CD14-positive monocyte (primary cell): ENCODE data around the gene HTR2C. TPM values are rescaled to one million over a fixed set of nuclear protein-coding genes. Genes with fewer than 3 reads are reported as not detected.

Experiments used
- DNase-seq, 3 donors: peaks; one replicate each; pipeline ENCODE4 v3.0.0-alpha.2; 2011 to 2022
- H2AFZ ChIP-seq: 2 replicates; pipeline ENCODE4 v1.6.0; 2012; ENCODE audit warnings: mild to moderate bottlenecking, low read depth, low read length, inconsistent platforms; ENCODE audit not compliant: insufficient read depth, poor library complexity, severe bottlenecking
- H3K27ac ChIP-seq, 2 donors: 1 replicate in 1 of 2; 2 replicates in 1 of 2; pipeline ENCODE4 v1.5.1; 2012 to 2013; ENCODE audit warnings: low read length in 2 of 2, control low read depth in 1 of 2, inconsistent platforms in 1 of 2, low read depth in 1 of 2, mild to moderate bottlenecking in 1 of 2
- H3K27me3 ChIP-seq, 2 donors: one replicate each; pipeline versions ENCODE4 v1.6.0 to v1.6.1; 2011 to 2013; ENCODE audit warnings: low read length in 2 of 2; ENCODE audit not compliant: control insufficient read depth in 2 of 2, insufficient read depth in 2 of 2
- H3K36me3 ChIP-seq, 2 donors: replicated peaks in 1 of 2; 1 replicate in 1 of 2; 2 replicates in 1 of 2; pipeline versions ENCODE4 v1.5.1 to v1.6.1; 2012 to 2013; ENCODE audit warnings: low read length in 2 of 2, control low read depth in 1 of 2, inconsistent platforms in 1 of 2, mild to moderate bottlenecking in 1 of 2; ENCODE audit not compliant: insufficient read depth in 2 of 2, control insufficient read depth in 1 of 2
- H3K4me1 ChIP-seq, 2 donors: 1 replicate in 1 of 2; 2 replicates in 1 of 2; pipeline versions ENCODE4 v1.5.1 to v1.6.1; 2012 to 2013; ENCODE audit warnings: low read length in 2 of 2, control low read depth in 1 of 2, inconsistent platforms in 1 of 2, mild to moderate bottlenecking in 1 of 2, moderate library complexity in 1 of 2; ENCODE audit not compliant: insufficient read depth in 2 of 2, control insufficient read depth in 1 of 2
- H3K4me2 ChIP-seq: replicated peaks from 2 replicates; pipeline ENCODE3; 2012; ENCODE audit warnings: low read length, moderate library complexity, mild to moderate bottlenecking; ENCODE audit not compliant: poor library complexity, severe bottlenecking; ENCODE audit errors: extremely low read depth
- H3K4me3 ChIP-seq, 3 experiments: fragments of 200-600 bp in 1 of 3; sonication (generic) in 1 of 3; replicated peaks in 1 of 3; 1 replicate in 2 of 3; 2 replicates in 1 of 3; pipeline ENCODE4 v1.5.1; 2011 to 2013; ENCODE audit warnings: low read length in 3 of 3, mild to moderate bottlenecking in 3 of 3, control low read depth in 2 of 3, low read depth in 2 of 3, inconsistent platforms in 1 of 3, moderate library complexity in 1 of 3
- H3K79me2 ChIP-seq: 2 replicates; pipeline ENCODE4 v1.6.0; 2012; ENCODE audit warnings: mild to moderate bottlenecking, control low read depth, inconsistent platforms, low read length, moderate library complexity; ENCODE audit not compliant: insufficient read depth
- H3K9ac ChIP-seq: 2 replicates; pipeline ENCODE4 v1.6.0; 2017; ENCODE audit warnings: low read length, mild to moderate bottlenecking; ENCODE audit not compliant: insufficient read depth, poor library complexity, severe bottlenecking
- H3K9me3 ChIP-seq, 2 donors: replicated peaks in 1 of 2; 1 replicate in 1 of 2; 2 replicates in 1 of 2; pipeline versions ENCODE4 v1.5.1 to v1.6.1; 2012 to 2013; ENCODE audit warnings: low read length in 2 of 2, control low read depth in 1 of 2; ENCODE audit not compliant: control insufficient read depth in 1 of 2, insufficient read depth in 1 of 2
- H4K20me1 ChIP-seq: 2 replicates; pipeline ENCODE4 v1.6.0; 2012; ENCODE audit warnings: mild to moderate bottlenecking, low read length, control low read depth, moderate library complexity; ENCODE audit not compliant: insufficient read depth
- H3K27ac Mint-ChIP-seq, 7 donors: one replicate each; pipeline ENCODE4 v1.8.0; 2020; ENCODE audit warnings: mild to moderate bottlenecking in 7 of 7, mixed read lengths in 7 of 7, moderate library complexity in 6 of 7, inconsistent platforms in 2 of 7
- H3K27me3 Mint-ChIP-seq, 3 donors: one replicate each; pipeline ENCODE4 v1.8.0; 2021 to 2022; ENCODE audit warnings: low read depth in 3 of 3, mild to moderate bottlenecking in 3 of 3, mixed read lengths in 3 of 3, moderate library complexity in 3 of 3, inconsistent platforms in 1 of 3
- H3K36me3 Mint-ChIP-seq, 2 donors: one replicate each; pipeline ENCODE4 v1.8.0; 2020; ENCODE audit warnings: mixed read lengths in 2 of 2, inconsistent platforms in 1 of 2, mild to moderate bottlenecking in 1 of 2
- H3K4me1 Mint-ChIP-seq: one replicate; pipeline ENCODE4 v1.8.0; 2020; ENCODE audit warnings: mild to moderate bottlenecking, mixed read lengths
- H3K4me3 Mint-ChIP-seq, 2 donors: one replicate each; pipeline ENCODE4 v1.8.0; 2020; ENCODE audit warnings: mild to moderate bottlenecking in 2 of 2, mixed read lengths in 2 of 2, moderate library complexity in 1 of 2
- H3K9me3 Mint-ChIP-seq, 7 donors: one replicate each; pipeline ENCODE4 v1.8.0; 2020 to 2022; ENCODE audit warnings: mixed read lengths in 7 of 7, mild to moderate bottlenecking in 6 of 7, moderate library complexity in 6 of 7, inconsistent platforms in 2 of 7
- WGBS: methylation state at CpG from one replicate; pipeline ENCODE4 v1.1.5; 2013; ENCODE audit warnings: missing lambda C conversion rate; ENCODE audit not compliant: insufficient coverage; 5-methylcytosine and 5-hydroxymethylcytosine counted together
- intact Hi-C, 2 donors: fragments of 100-400 bp; cut with micrococcal nuclease; formaldehyde crosslinking; loops; one replicate each; pipeline versions ENCODE4 v1.15.0 to v1.15.1; 2023
- polyA plus RNA-seq, 3 donors: library from polyadenylated mRNA; depleted of rRNA in 1 of 3; unstranded in 2 of 3; stranded (reverse) in 1 of 3; fragments of 300-500 nt in 2 of 3; fragments of >200 nt in 1 of 3; fragmentation: Illumina TruSeq in 2 of 3; gene quantifications; 1 replicate in 2 of 3; 2 replicates in 1 of 3; pipeline ENCODE4 v1.2.3, GENCODE V29; 2012 to 2021
- TF ChIP-seq, protein P1 (sequence below): fragments of 200-600 bp; IDR thresholded peaks from one replicate; pipeline ENCODE4 v1.8.0; 2022; ENCODE audit warnings: antibody characterized with exemption, mild to moderate bottlenecking

The HTR2C gene
- polyA plus RNA-seq, 3 donors = 0.04 TPM; not detected in 2

GRCh38 chrX:114787061-114787460, 203.2 kb downstream of the HTR2C start:
- Histone ChIP-seq H3K36me3 (no peaks in the 10 kb centered on the region), H2AFZ (no peak overlapping the region), H3K4me2 (no peak overlapping the region), H3K27ac (no peak overlapping the region), H3K9me3 (peaks cover 4% of the 10 kb centered on the region in 2 donors), H3K9ac (no peak overlapping the region), H3K27me3 (no peaks in the 10 kb centered on the region), H3K4me3 (no peak overlapping the region), H3K79me2 (no peaks in the 10 kb centered on the region), H3K4me1 (no peaks in the 10 kb centered on the region), H4K20me1 (no peaks in the 10 kb centered on the region)
- WGBS = no CpG with 5 or more reads among the region's 3 CpGs
- no peak overlapping the region for H3K27ac Mint-ChIP-seq
- intact Hi-C loops = no loop called here
- DNase-seq = no peak
- TF ChIP-seq, protein P1, sequence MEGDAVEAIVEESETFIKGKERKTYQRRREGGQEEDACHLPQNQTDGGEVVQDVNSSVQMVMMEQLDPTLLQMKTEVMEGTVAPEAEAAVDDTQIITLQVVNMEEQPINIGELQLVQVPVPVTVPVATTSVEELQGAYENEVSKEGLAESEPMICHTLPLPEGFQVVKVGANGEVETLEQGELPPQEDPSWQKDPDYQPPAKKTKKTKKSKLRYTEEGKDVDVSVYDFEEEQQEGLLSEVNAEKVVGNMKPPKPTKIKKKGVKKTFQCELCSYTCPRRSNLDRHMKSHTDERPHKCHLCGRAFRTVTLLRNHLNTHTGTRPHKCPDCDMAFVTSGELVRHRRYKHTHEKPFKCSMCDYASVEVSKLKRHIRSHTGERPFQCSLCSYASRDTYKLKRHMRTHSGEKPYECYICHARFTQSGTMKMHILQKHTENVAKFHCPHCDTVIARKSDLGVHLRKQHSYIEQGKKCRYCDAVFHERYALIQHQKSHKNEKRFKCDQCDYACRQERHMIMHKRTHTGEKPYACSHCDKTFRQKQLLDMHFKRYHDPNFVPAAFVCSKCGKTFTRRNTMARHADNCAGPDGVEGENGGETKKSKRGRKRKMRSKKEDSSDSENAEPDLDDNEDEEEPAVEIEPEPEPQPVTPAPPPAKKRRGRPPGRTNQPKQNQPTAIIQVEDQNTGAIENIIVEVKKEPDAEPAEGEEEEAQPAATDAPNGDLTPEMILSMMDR = no peak
- H3K4me3 Mint-ChIP-seq = no peak overlapping the region
- no peaks in the 10 kb centered on the region for H3K36me3 Mint-ChIP-seq
- peaks cover 0 to 1% (median 0%) of the 10 kb centered on the region in 3 donors for H3K27me3 Mint-ChIP-seq
- H3K4me1 Mint-ChIP-seq = no peaks in the 10 kb centered on the region
- H3K9me3 Mint-ChIP-seq = peaks cover 0 to 15% (median 2%) of the 10 kb centered on the region in 7 donors

- H3K9me3 ChIP-seq = no peaks in the 10 kb centered on the region
- H3K36me3 ChIP-seq = no peaks in the 10 kb centered on the region
- WGBS = no CpG with 5 or more reads among the region's 1 CpG
- no peak overlapping the region for H2AFZ ChIP-seq
- no peak overlapping the region for H3K9ac ChIP-seq
- H3K4me3 ChIP-seq = no peak overlapping the region
- Mint-ChIP-seq H3K36me3 (no peaks in the 10 kb centered on the region), H3K4me1 (no peaks in the 10 kb centered on the region), H3K9me3 (peaks cover 0 to 2% (median 1%) of the 10 kb centered on the region in 7 donors), H3K27me3 (no peaks in the 10 kb centered on the region), H3K4me3 (no peak overlapping the region), H3K27ac (no peak overlapping the region)
- H3K79me2 ChIP-seq = no peaks in the 10 kb centered on the region
- DNase-seq = no peak
- H3K4me1 ChIP-seq = no peaks in the 10 kb centered on the region
- intact Hi-C loops = no loop called here
- no peaks in the 10 kb centered on the region for H4K20me1 ChIP-seq
- H3K4me2 ChIP-seq = no peak overlapping the region
- no peaks in the 10 kb centered on the region for H3K27me3 ChIP-seq
- TF ChIP-seq, protein P1 = no peak
- no peak overlapping the region for H3K27ac ChIP-seq
These were observed 213.6 kb downstream of the HTR2C start for GRCh38 chrX:114797494-114797893.
